H1 (cell line): ENCODE data around the gene KRTAP1-3. TPM values are rescaled to one million over a fixed set of nuclear protein-coding genes. Genes with fewer than 3 reads are reported as not detected.

ENCODE experiments used
- CTCF ChIA-PET: fragments of 300-600 bp; sonication (Branson Sonifier 250); formaldehyde crosslinking; loops from one replicate; lab custom pipeline; 2021; ENCODE audit not compliant: partially characterized antibody; lab: Charles Lee
- POLR2A ChIA-PET: fragments of 300-600 bp; sonication (Branson Sonifier 250); formaldehyde crosslinking; loops from one replicate; lab custom pipeline; 2021; ENCODE audit warnings: inconsistent platforms; ENCODE audit not compliant: partially characterized antibody; lab: Charles Lee
- DNase-seq, 2 experiments: peaks; one replicate each; pipeline versions ENCODE4 v3.0.0 to v3.0.0-alpha.2; 2010 to 2022; ENCODE audit warnings: low spot score in 2 of 2, low read depth in 1 of 2, mixed read lengths in 1 of 2
- FAIRE-seq: peaks from 2 replicates; lab custom pipeline; 2011; peaks lifted over from hg19 to GRCh38; lab: Jason Lieb, UNC
- H2AFZ ChIP-seq: 2 replicates; pipeline ENCODE4 v1.8.1; 2012; ENCODE audit warnings: low read length, inconsistent platforms
- H2AK5ac ChIP-seq: 2 replicates; pipeline ENCODE4 v1.6.1; 2013; ENCODE audit warnings: low read depth, low read length
- H2BK120ac ChIP-seq: replicated peaks from 2 replicates; pipeline ENCODE3; 2013; ENCODE audit warnings: low read depth, low read length, inconsistent platforms
- H2BK12ac ChIP-seq: 2 replicates; pipeline ENCODE4 v1.6.1; 2013; ENCODE audit warnings: low read depth, low read length
- H2BK15ac ChIP-seq: 2 replicates; pipeline ENCODE4 v1.6.1; 2013; ENCODE audit warnings: low read length
- H2BK20ac ChIP-seq: 2 replicates; pipeline ENCODE4 v1.6.1; 2013; ENCODE audit warnings: low read length
- H2BK5ac ChIP-seq: 2 replicates; pipeline ENCODE4 v1.6.1; 2013; ENCODE audit warnings: low read depth, low read length
- H3K14ac ChIP-seq: 2 replicates; pipeline ENCODE4 v1.6.1; 2013; ENCODE audit warnings: inconsistent platforms; ENCODE audit not compliant: insufficient read length
- H3K18ac ChIP-seq: 2 replicates; pipeline ENCODE4 v1.6.1; 2013; ENCODE audit warnings: low read length; ENCODE audit errors: extremely low read depth
- H3K23ac ChIP-seq: 2 replicates; pipeline ENCODE4 v1.6.1; 2013; ENCODE audit warnings: inconsistent platforms; ENCODE audit not compliant: insufficient read length
- H3K23me2 ChIP-seq: 2 replicates; pipeline ENCODE4 v1.6.1; 2013; ENCODE audit warnings: low read depth, low read length
- H3K27ac ChIP-seq: 2 replicates; pipeline ENCODE4 v1.6.1; 2011; ENCODE audit warnings: low read depth, low read length, inconsistent platforms
- H3K27me3 ChIP-seq, 4 experiments: replicated peaks in 1 of 4; 1 replicate in 1 of 4; 2 replicates in 3 of 4; pipeline versions ENCODE4 v1.6.1 to v1.8.1; 2011 to 2013; ENCODE audit warnings: low read length in 3 of 4, mild to moderate bottlenecking in 3 of 4, inconsistent platforms in 2 of 4, mixed read lengths in 2 of 4, moderate library complexity in 1 of 4; ENCODE audit not compliant: control insufficient read depth in 3 of 4, insufficient read depth in 3 of 4; ENCODE audit errors: extremely low read depth in 1 of 4
- H3K36me3 ChIP-seq, 4 experiments: 2 replicates each; pipeline versions ENCODE4 v1.6.1 to v1.8.1; 2011 to 2013; ENCODE audit warnings: mild to moderate bottlenecking in 4 of 4, low read length in 3 of 4, moderate library complexity in 2 of 4, control low read depth in 1 of 4, inconsistent platforms in 1 of 4; ENCODE audit not compliant: insufficient read depth in 4 of 4, control insufficient read depth in 2 of 4
- H3K4ac ChIP-seq: replicated peaks from 2 replicates; pipeline ENCODE3; 2013; ENCODE audit warnings: low read length, low read depth, mixed read lengths, inconsistent platforms; ENCODE audit not compliant: insufficient read length
- H3K4me1 ChIP-seq, 4 experiments: replicated peaks in 1 of 4; 1 replicate in 1 of 4; 2 replicates in 3 of 4; pipeline versions ENCODE4 v1.6.1 to v1.8.1; 2011 to 2013; ENCODE audit warnings: low read length in 3 of 4, inconsistent platforms in 2 of 4, mixed read lengths in 1 of 4; ENCODE audit not compliant: insufficient read depth in 4 of 4, control insufficient read depth in 3 of 4
- H3K4me2 ChIP-seq, 2 experiments: 2 replicates each; pipeline versions ENCODE4 v1.6.1 to v1.8.1; 2011 to 2013; ENCODE audit warnings: low read depth in 2 of 2, low read length in 2 of 2, control low read depth in 1 of 2, inconsistent platforms in 1 of 2, mild to moderate bottlenecking in 1 of 2; ENCODE audit not compliant: insufficient read depth in 1 of 2
- H3K4me3 ChIP-seq, 4 experiments: fragments of 200-600, 300-600 bp in 1 of 4; sonication (generic), shearing (Covaris generic), sonication (Bioruptor Twin) in 1 of 4; 2 replicates each; pipeline versions ENCODE4 v1.5.1 to v1.8.1; 2011 to 2016; ENCODE audit warnings: low read length in 4 of 4, low read depth in 3 of 4, control low read depth in 2 of 4, inconsistent platforms in 2 of 4, mild to moderate bottlenecking in 2 of 4, mixed read lengths in 1 of 4, moderate library complexity in 1 of 4; ENCODE audit not compliant: insufficient read depth in 2 of 4; ENCODE audit errors: extremely low read depth in 1 of 4
- H3K56ac ChIP-seq: replicated peaks from 2 replicates; pipeline ENCODE3; 2013; ENCODE audit warnings: low read depth, mild to moderate bottlenecking, mixed read lengths, low read length, inconsistent platforms; ENCODE audit not compliant: insufficient read length
- H3K79me1 ChIP-seq: 2 replicates; pipeline ENCODE4 v1.6.1; 2013; ENCODE audit warnings: low read depth, low read length, control low read depth
- H3K79me2 ChIP-seq, 2 experiments: 2 replicates each; pipeline versions ENCODE4 v1.6.1 to v1.8.1; 2012 to 2013; ENCODE audit warnings: low read length in 2 of 2, mild to moderate bottlenecking in 2 of 2, inconsistent platforms in 1 of 2; ENCODE audit not compliant: insufficient read depth in 2 of 2, control insufficient read depth in 1 of 2
- H3K9ac ChIP-seq, 4 experiments: replicated peaks in 1 of 4; 1 replicate in 1 of 4; 2 replicates in 3 of 4; pipeline versions ENCODE4 v1.6.1 to v1.8.1; 2011 to 2013; ENCODE audit warnings: low read depth in 3 of 4, low read length in 3 of 4, control low read depth in 2 of 4, mild to moderate bottlenecking in 2 of 4, moderate library complexity in 2 of 4, inconsistent platforms in 1 of 4; ENCODE audit errors: extremely low read depth in 1 of 4
- H3K9me3 ChIP-seq, 2 experiments: 2 replicates each; pipeline versions ENCODE4 v1.6.1 to v1.8.1; 2012 to 2013; ENCODE audit warnings: mild to moderate bottlenecking in 2 of 2, moderate library complexity in 2 of 2, control low read depth in 1 of 2, inconsistent platforms in 1 of 2, low read depth in 1 of 2, low read length in 1 of 2, mixed read lengths in 1 of 2; ENCODE audit not compliant: insufficient read depth in 2 of 2
- H4K20me1 ChIP-seq, 2 experiments: replicated peaks in 1 of 2; 2 replicates each; pipeline versions ENCODE3 to v1.8.1; 2011 to 2013; ENCODE audit warnings: inconsistent platforms in 2 of 2, low read length in 2 of 2, mild to moderate bottlenecking in 1 of 2; ENCODE audit not compliant: insufficient read depth in 2 of 2, control insufficient read depth in 1 of 2
- H4K5ac ChIP-seq: 2 replicates; pipeline ENCODE4 v1.6.1; 2013; ENCODE audit warnings: low read length, low read depth, mixed read lengths, inconsistent platforms; ENCODE audit not compliant: insufficient read length
- H4K8ac ChIP-seq: 2 replicates; pipeline ENCODE4 v1.8.0; 2013; ENCODE audit warnings: mild to moderate bottlenecking, moderate library complexity, low read length, inconsistent platforms; ENCODE audit not compliant: insufficient read depth; ENCODE audit errors: extremely low read depth
- H4K91ac ChIP-seq: replicated peaks from 2 replicates; pipeline ENCODE3; 2013; ENCODE audit warnings: low read length, mixed read lengths, inconsistent platforms; ENCODE audit not compliant: insufficient read length
- ASH2L ChIP-seq: fragments of 200-600, 300-600 bp; sonication (generic); IDR thresholded peaks from one replicate; pipeline ENCODE4 v1.7.1; 2017; ENCODE audit warnings: low read length
- CBX8 ChIP-seq: fragments of 300-800, 300-1000 bp; sonication (generic); IDR thresholded peaks from 2 replicates; pipeline ENCODE4 v1.7.1; 2016; ENCODE audit warnings: low read depth, low read length, borderline replicate concordance
- CEBPB ChIP-seq: IDR thresholded peaks from 2 replicates; pipeline ENCODE4 v1.6.1; 2012; ENCODE audit warnings: low read depth, low read length
- CHD1 ChIP-seq: IDR thresholded peaks from 2 replicates; pipeline ENCODE4 v1.6.1; 2012; ENCODE audit warnings: low read depth, low read length, improper control_type of control experiment
- CHD2 ChIP-seq: IDR thresholded peaks from 2 replicates; pipeline ENCODE4 v1.6.1; 2012; ENCODE audit warnings: low read length, improper control_type of control experiment
- EGR1 ChIP-seq: IDR thresholded peaks from 2 replicates; pipeline ENCODE4 v1.6.1; 2011; ENCODE audit warnings: low read depth, low read length, borderline replicate concordance
- KDM1A ChIP-seq: fragments of 200-600, 300-600 bp; sonication (generic); IDR thresholded peaks from 2 replicates; pipeline ENCODE4 v1.7.1; 2016; ENCODE audit warnings: mild to moderate bottlenecking, low read length, borderline replicate concordance
- MAFK ChIP-seq: IDR thresholded peaks from 2 replicates; pipeline ENCODE4 v1.6.1; 2012; ENCODE audit warnings: low read depth, mild to moderate bottlenecking, improper control_type of control experiment, low read length
- POLR2AphosphoS5 ChIP-seq: IDR thresholded peaks from 2 replicates; pipeline ENCODE4 v1.6.1; 2011; ENCODE audit warnings: low read depth, low read length
- POU5F1 ChIP-seq: IDR thresholded peaks from 2 replicates; pipeline ENCODE4 v1.6.1; 2011; ENCODE audit warnings: low read depth, mild to moderate bottlenecking, low read length, moderate library complexity
- RXRA ChIP-seq: IDR thresholded peaks from 2 replicates; pipeline ENCODE4 v1.6.1; 2011; ENCODE audit warnings: low read depth, mild to moderate bottlenecking, low read length, moderate library complexity; ENCODE audit not compliant: insufficient read depth
- SIN3A ChIP-seq, 2 experiments: IDR thresholded peaks in 1 of 2; conservative IDR thresholded peaks in 1 of 2; 2 replicates each; pipeline ENCODE4 v1.6.1; 2011 to 2012; ENCODE audit warnings: low read length in 2 of 2, improper control_type of control experiment in 1 of 2, low read depth in 1 of 2, mild to moderate bottlenecking in 1 of 2
- SP2 ChIP-seq: IDR thresholded peaks from 2 replicates; pipeline ENCODE4 v1.6.1; 2012; ENCODE audit warnings: mild to moderate bottlenecking, low read length, inconsistent platforms
- SP4 ChIP-seq: IDR thresholded peaks from 2 replicates; pipeline ENCODE4 v1.6.1; 2012; ENCODE audit warnings: low read length, inconsistent platforms
- TEAD4 ChIP-seq: IDR thresholded peaks from 2 replicates; pipeline ENCODE4 v1.6.1; 2012; ENCODE audit warnings: low read depth, low read length, inconsistent platforms, mixed read lengths
- WGBS, 2 experiments: shearing (Covaris generic) in 1 of 2; methylation state at CpG; one replicate each; pipeline versions ENCODE4 v1.1.6 to v1.1.7; 2013 to 2015; ENCODE audit warnings: low lambda C conversion rate in 2 of 2, mixed read lengths in 2 of 2, inconsistent platforms in 1 of 2, low coverage in 1 of 2, missing lambda C conversion rate in 1 of 2; ENCODE audit not compliant: insufficient replicate concordance in 2 of 2, insufficient coverage in 1 of 2, insufficient read length in 1 of 2; ENCODE audit errors: extremely low coverage in 1 of 2, missing lambda C conversion rate in 1 of 2; 5-methylcytosine and 5-hydroxymethylcytosine counted together
- polyA plus RNA-seq, 7 experiments: library from polyadenylated mRNA; depleted of rRNA in 3 of 7; stranded (reverse) in 5 of 7; unstranded in 2 of 7; fragments of >200 nt in 5 of 7; fragments of 200-250 nt in 2 of 7; gene quantifications; 1 replicate in 5 of 7; 2 replicates in 1 of 7; 4 replicates in 1 of 7; pipeline versions ENCODE4 v1.2.1 to v1.2.3, GENCODE V29; 2011 to 2013; ENCODE audit warnings: missing spikeins in 2 of 7, mixed read lengths in 2 of 7
- total RNA-seq: library from RNA; stranded (reverse); fragmentation: NEBNext Ultra II Directional; extraction: Animal tissue kit (Norgen Biotek cat#: 25700); gene quantifications from 2 replicates; pipeline ENCODE4 v1.2.1, GENCODE V29; 2021

Gene KRTAP1-3
- total and polyA plus RNA-seq, 2 of the 8 experiments (the other 6 are each of a cell fraction or from before 2014, with no cell fraction given): not detected

DNA sequence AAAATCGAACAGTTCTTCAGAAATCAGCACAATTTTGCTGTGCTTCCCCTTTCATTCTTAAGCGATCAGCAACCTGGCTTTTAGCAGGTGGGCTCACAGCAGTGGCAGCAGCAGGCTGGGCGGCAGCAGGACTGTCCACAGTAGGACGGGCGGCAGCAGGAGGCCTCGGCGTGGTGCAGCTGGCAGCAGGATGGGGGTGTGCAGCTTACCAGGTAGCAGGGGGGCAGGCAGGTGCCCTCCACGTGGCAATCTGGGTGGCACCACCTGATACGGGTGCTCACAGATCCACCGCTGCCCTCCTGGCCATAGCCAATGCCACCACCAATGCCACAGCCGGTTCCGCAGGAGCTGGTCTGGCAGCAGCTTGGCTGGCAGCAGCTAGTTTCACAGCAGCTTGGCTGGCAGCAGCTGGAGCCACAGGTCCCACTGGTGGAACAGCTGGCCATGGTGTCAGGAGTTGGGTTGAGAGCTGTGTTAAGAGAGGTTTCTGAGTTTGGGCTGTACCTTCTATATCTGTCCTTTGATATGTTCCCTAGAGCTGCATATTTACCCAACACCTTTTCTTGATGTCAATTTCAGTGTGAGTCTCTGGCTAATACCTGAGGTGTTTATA, 4.9 kb downstream of the KRTAP1-3 start, which contains the start of gene KRTAP1-4:
KRTAP1-4 (minus strand) TSS at position 563 of the 613 bp plus-strand sequence; CDS start at position 446, 117 bp downstream.
- no peaks in the 10 kb centered on the region for H4K20me1 ChIP-seq
- H2BK15ac ChIP-seq: no peak within 1 kb of the TSS
- H3K23me2 ChIP-seq: no peaks in the 10 kb centered on the region
- H3K18ac ChIP-seq: no peak within 1 kb of the TSS
- no peak within 1 kb of the TSS for H2BK20ac ChIP-seq
- no peaks in the 10 kb centered on the region; a peak in 1 of 7 replicates for H3K4me1 ChIP-seq
- ChIA-PET POLR2A (no interaction called here), CTCF (interaction anchor here (1.2 to 2.0 kb wide), 2 partner anchors 9 to 20 kb away, joined by 4 to 5 read pairs; no protein-coding TSS in a partner anchor)
- DNase-seq: no peak
- no peaks in the 10 kb centered on the region for H3K36me3 ChIP-seq
- no peak within 1 kb of the TSS for H3K4me3 ChIP-seq
- H2BK12ac ChIP-seq: no peak within 1 kb of the TSS
- no peak for FAIRE-seq
- H3K79me2 ChIP-seq: no peaks in the 10 kb centered on the region
- no peak within 1 kb of the TSS for H4K5ac ChIP-seq
- no peak within 1 kb of the TSS for H3K14ac ChIP-seq
- H3K79me1 ChIP-seq: no peaks in the 10 kb centered on the region
- no peaks in the 10 kb centered on the region for H3K27me3 ChIP-seq
- no peak within 1 kb of the TSS for H3K4ac ChIP-seq
- no peak within 1 kb of the TSS for H2AK5ac ChIP-seq
- H2BK5ac ChIP-seq: no peak within 1 kb of the TSS
- H3K27ac ChIP-seq: no peak within 1 kb of the TSS
- no peak within 1 kb of the TSS for H3K4me2 ChIP-seq
- H2BK120ac ChIP-seq: no peak within 1 kb of the TSS
- H3K9ac ChIP-seq: no peak within 1 kb of the TSS
- H2AFZ ChIP-seq: no peak within 1 kb of the TSS
- H3K9me3 ChIP-seq: no peaks in the 10 kb centered on the region
- 82% methylated on average over 11 of the region's 12 CpGs; no CpG with 5 or more reads in 1 of the 2 experiments for WGBS, 2 experiments
- no peak within 1 kb of the TSS for H4K91ac ChIP-seq
- no peak within 1 kb of the TSS; the same call in 1 of the 2 replicates for H4K8ac ChIP-seq
- no peak within 1 kb of the TSS for H3K56ac ChIP-seq
- H3K23ac ChIP-seq: no peak within 1 kb of the TSS
- TF ChIP-seq POU5F1 (no peak), RXRA (no peak), KDM1A (no peak), CHD1 (no peak), SP2 (no peak), ASH2L (no peak), SIN3A (conservative IDR thresholded peaks at IDR 0.05 in 1 of 2, IDR thresholded peaks at IDR 0.05 in 1 of 2; ENCODE audit: low read depth in 1 of 2, low read length in 2 of 2) (no peak), TEAD4 (no peak), CEBPB (no peak), CHD2 (no peak), CBX8 (no peak), POLR2AphosphoS5 (no peak), MAFK (no peak), EGR1 (no peak), SP4 (no peak)
